ENCODE data around the gene SFMBT2. TPM values are rescaled to one million over a fixed set of nuclear protein-coding genes. Genes with fewer than 3 reads are reported as not detected.

Gene SFMBT2
- total RNA-seq, 1 donor from 2014 or later, result 0.20 TPM

DNA sequence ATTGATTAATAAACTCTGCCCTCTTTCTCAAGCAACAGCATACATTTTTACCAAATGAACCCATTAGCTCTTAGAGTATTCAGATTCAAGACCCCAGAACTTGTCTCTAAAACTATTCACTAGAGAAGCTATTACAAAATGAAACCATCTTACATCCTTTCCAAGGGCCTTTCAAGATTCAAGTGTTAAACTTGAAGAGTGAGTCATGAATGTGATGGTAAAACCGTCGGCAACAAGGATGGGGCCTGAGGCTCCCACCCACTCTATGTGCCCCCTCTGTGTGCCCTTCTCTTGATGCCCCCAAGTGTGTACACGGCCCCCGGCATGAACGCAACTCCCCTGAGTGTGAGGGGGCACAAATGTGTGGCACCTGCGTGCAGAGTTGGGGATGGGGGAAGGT is 46.4 kb downstream of the SFMBT2 start:
- DNase-seq (ENCODE audit: low read depth, low spot score), result no peak

DNA sequence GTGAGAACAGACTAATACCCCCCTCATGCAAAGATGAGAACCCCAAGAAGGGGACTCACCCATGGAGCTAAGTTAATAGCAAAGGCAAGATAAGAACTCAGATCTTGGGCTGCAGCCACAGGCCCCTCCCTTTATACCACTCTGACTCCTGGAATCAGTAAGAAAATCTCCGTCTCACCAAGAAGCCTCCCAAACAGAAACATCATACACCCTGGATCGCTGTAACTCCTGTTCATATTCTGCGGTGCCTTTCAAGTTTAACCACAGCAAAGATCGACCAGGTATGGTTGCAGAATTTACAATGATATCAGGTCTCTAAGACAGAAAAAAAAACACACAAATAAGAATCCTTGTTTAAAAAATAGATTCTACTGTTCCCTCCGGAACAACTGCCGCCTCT is 47.1 kb downstream of the SFMBT2 start:
- no peak for DNase-seq (ENCODE audit: low read depth, low spot score)

DNA sequence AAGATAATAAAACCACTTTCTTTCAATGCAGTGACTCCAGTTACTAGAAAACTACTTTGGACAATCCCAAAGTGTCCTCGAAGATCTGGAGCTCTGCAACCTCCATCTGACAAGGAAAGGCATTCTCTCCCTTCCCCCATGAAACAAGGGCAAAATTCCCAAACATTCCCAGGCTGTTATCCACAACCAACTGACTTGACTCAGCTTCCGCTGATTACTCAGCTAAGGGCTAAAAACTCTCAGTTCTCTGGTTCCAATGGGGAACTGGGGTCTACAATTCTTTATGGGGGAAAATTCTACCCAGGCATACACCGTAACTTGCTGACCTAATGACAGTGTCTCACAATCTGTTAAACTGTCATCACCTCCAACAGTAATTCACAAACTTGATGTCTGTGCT is 48.4 kb downstream of the SFMBT2 start:
- DNase-seq (ENCODE audit: low read depth, low spot score), result no peak

DNA sequence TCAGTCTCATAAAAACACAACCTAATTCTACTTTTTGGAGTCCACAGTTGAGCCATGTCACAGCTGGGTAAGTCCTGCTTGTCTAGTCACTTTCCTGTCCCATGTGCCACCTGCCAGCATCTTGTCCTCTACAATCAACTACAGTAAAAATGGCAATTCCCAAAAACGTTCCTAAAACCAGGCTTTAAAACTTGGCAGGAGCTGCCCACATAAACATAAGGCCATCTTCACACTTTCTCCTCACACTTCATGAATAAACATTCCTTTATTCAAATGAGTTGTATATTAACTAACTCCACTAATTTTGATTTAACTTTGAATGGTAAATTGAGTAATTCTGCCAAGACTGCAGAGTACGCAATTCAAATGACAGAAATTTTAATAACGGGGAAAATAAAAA is 49.5 kb downstream of the SFMBT2 start:
- DNase-seq (ENCODE audit: low read depth, low spot score), result no peak

DNA sequence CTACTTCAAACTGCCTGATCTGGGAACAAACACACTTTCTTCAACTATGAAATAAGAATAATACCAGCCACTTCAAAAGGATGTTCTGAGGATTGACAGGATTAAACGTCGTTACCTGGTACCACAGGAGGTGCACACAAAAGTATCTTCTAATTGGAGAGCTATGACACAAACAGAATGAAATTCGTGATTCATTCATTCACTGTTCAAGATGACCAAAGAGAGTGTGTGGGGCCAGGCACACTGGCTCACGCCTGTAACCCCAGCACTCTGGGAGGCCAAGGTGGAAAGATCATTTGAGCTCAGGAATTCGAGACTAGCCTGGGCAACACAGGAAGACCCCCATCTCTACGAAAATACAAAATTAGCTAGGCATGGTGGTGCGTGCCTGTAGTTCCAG is 50.9 kb downstream of the SFMBT2 start:
- no peak for DNase-seq (ENCODE audit: low read depth, low spot score)

DNA sequence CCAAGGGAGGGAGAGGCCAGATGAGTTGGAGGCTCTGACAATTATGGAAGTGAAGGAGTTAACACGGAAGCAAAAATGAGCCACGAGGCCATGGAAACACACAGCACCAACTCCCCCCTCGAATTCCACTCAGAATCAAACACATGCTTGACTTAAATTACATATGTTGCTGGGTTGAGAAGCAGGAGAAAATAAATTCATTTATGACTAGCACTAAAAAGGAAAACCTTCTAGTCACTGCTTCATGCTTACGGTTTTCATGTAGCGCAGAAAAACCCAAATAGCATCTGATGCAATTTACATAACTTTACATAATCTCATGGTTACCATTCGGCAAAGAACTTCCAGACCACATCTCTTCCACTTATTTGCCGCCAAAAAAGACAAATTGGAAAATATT is 51.5 kb downstream of the SFMBT2 start:
- DNase-seq (ENCODE audit: low read depth, low spot score), result no peak

DNA sequence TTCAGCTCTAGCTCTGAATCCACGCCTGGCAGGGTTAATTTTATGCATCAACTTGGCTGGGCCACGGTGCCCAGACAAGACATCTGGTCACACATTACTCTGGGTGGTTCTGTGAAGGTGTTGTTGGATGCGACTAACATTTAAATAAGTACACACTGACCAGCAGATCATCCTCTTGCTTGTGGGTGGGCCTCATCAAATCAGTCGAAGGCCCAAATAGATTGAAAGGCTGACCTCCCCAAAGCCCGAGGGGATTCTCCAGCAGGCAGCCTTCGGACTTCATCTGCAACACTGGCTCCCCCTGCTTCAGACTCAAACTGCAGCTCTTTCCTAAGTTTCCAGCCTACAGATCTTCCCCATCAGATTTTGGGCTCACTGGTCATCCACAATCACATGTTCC is 53.6 kb downstream of the SFMBT2 start:
- no peak for DNase-seq (ENCODE audit: low read depth, low spot score)

DNA sequence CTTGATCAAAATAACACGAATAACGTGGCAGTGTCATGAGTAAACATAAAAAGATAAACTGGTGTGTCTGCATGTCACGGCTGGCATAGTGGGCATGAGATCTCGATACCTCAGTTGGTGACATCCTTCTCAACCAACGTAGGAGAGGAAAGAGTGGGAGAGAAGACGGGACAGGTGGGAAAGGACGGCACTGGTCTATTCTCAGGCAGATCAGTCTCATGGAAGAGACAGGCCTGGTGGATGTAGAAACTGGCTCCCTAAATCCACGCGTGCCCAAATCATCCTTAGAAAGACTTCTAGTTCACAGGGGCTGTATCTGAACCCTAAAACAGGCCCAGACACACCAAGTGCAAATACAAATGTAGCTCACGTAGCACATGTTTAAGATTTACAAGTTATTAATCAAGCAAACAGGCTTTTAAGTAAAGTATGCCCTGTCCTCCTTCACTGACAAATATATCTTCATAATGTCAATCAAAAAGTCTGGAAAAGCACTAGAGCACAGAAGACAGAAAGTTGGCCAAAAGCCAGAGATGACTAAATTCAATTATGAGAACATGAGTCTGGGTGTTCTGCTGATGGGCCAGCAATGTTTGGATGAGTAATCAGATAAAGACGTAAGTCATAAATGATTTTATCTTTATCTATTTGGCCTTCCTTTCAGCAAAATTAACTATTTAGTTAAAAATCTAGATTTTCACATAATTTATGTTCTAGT is 56.3 kb downstream of the SFMBT2 start:
- DNase-seq (ENCODE audit: low read depth, low spot score), result no peak

DNA sequence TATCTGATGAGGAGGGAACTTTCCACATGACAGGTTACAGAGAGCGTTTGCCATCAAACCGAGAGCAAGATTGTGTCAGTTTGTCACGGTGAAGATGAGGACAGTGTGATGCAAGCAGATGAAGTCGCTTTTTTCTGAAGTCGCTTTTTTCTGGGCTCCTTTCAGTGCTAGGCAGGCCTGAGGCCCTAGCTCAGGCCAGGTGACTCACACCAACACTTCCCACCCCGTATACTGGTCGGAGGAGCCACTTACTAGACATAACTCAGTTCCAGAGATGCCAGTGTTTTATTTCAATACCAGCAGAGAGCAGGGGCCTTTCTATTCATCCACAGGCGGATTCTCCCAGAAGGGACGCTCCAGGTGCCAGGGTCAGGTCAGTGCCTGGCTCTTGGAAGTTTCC is 58.9 kb downstream of the SFMBT2 start:
- DNase-seq (ENCODE audit: low read depth, low spot score), result no peak

DNA sequence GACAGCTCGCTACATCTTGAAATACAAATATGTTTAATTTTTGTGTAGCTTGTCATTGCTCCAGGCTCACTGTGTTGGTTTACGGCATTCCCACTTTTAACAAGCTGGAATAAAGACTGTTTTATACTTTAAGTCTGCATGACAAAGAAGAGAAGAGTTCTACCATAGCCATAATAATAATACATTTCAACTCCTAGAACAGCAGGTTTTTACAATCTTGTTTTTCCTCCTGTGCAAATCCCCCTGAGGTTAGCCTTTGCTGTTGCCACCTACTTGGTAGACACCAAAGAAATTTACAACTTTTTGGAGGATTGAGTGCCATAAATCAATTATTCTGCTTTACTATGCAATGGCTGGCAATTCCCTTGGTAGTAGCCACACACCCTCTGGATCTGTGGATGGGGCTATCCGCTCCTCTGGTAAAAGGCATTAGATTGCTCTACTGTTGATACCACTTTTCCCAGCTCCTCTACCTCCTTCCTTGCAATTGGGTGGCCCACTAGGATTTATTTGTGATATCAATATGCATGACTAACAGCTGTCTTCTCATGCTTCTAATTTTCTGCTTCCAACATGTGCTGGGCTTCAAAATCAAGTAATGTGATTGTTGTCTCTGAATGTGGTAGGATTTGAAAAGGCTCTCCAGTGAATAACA is 60.2 kb downstream of the SFMBT2 start:
- DNase-seq (ENCODE audit: low read depth, low spot score), result no peak

DNA sequence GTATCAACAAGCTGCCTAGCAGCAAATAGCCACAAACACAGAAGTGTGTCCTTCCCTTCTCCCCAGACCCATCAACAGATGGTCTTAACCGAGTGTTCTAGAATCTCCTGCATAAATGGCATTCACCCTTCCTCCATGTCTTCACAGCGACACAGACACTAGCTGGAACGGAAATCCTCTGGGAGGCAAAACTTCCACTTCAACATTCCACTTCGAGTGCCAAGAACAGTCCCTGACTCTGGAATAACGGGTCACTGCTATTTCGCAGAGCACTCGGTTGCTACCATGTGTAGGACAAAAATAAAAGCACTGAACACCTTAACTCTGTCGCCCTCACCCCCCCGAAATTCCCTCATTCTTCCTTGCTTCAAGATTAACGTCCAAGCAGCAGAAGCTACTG is 65.1 kb downstream of the SFMBT2 start:
- no peak for DNase-seq (ENCODE audit: low read depth, low spot score)

DNA sequence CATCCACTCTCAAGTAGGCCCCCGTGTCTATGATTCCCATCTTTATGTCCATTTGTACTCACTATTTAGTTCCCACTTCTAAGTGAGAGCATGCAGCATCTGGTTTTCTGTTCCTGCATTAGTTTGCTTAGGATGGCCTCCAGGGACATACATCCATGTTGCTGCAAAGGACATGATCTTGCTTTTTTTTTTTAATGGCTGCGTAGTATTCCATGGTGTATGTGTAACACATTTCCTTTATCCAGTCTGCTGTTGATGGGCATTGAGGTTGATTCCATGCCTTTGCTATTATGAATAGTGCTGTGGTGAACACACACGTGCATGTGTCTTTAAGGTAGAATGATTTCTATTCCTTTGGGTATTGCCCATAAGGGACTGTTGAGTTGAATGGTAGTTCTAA is 67.8 kb downstream of the SFMBT2 start:
- DNase-seq (ENCODE audit: low read depth, low spot score), result no peak

DNA sequence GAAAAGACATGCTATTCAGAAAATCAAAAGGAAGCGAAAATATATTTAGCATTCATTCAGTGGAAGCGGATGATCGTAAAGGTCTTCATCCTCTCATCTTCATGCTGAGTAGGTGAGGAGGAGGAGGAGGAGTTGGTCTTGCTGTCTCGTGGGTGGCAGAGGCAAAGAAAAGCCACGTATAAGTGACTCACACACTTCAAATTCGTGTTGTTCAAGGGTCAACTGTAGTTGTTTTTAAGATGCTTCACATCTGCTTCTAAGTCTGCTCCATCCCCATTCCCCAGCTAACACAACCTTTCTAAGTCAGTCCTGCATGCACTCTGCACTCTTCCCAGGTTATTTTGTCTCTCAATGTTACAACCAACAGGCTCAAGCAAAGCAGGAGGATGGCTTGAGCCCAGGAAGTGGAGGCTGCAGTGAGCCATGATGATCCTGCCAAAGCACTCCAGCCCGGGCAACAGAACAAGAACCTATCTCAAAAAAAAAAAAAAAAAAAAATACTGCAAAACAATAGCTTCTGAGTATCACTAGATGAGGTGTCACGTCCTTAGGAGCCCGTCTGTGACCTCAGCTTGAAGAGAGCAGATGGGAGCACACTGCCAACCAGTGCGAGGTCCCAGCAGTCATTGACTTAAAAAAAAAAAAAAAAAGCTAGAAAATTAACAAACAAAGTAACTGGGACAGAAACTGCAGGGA is 70.5 kb downstream of the SFMBT2 start:
- DNase-seq (ENCODE audit: low read depth, low spot score), result no peak

DNA sequence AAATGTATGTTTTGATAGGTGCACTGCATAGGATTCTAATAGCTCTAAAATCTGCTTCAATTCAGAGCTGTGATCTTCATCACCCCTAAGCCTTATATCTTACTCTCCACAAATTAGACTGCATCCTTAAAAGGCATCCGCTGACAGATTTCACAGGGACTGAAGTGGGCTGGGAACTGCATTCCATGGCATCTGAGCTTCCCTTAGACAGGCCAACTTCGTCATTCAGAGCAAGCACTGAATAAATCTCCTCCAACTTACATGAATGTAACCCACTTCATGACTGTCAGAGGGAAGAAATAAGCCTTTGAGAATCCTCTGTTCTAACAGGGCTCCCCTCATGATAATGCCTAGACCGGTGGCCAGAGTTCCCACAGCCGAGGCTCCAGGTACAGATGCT is 71.3 kb downstream of the SFMBT2 start:
- DNase-seq (ENCODE audit: low read depth, low spot score), result no peak

DNA sequence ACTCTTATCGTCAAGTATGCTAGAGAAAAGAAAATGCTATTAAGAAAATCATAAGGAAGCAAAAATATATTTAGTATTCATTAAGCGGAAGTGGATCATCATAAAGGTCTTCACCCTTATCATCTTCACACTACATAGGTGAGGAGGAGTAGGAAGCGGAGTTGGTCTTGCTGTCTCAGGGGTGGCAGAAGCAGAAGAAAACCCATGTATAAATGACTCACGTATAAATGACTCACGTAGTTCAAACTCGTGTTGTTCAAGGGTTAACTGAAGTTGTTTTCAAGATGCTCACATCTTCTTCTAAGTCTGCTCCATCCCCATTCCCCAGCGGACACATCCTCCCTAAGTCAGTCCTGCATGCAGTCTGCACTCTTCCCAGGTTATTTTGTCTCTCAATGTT is 72.4 kb downstream of the SFMBT2 start:
- DNase-seq (ENCODE audit: low read depth, low spot score), result no peak

DNA sequence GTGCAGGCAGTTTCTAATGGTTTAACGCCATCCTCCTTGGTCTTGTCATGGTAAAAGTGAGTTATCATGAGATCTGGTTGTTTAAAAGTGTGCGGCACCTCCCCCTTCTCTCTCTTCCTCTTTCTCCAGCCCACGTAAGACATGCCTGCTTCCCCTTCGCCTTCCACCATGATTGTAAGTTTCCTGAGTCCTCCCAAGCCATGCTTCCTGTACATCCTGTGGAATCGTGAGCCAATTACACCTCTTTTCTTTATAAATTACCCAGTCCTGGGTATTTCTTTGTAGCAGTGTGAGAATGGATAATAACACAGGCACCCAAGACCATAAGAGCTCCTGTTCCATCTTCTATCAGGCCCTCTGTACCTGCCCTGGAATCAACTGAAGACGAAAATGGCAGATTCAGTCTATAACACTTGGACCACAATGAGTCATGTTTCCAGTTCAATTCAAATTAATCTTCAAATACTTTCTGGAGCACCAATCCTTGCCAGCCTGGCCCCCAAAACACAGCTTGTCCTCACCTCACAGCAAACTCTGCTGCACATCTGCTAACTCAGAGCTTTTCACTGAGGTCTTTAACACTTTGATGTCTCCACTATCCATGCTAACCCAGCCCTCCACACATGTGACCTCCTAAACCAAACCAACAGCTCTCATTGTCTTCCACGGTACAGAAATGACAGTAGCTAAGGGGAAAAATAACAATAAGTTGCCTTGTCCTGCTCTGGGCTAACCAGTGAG is 73.2 kb downstream of the SFMBT2 start:
- no peak for DNase-seq (ENCODE audit: low read depth, low spot score)

DNA sequence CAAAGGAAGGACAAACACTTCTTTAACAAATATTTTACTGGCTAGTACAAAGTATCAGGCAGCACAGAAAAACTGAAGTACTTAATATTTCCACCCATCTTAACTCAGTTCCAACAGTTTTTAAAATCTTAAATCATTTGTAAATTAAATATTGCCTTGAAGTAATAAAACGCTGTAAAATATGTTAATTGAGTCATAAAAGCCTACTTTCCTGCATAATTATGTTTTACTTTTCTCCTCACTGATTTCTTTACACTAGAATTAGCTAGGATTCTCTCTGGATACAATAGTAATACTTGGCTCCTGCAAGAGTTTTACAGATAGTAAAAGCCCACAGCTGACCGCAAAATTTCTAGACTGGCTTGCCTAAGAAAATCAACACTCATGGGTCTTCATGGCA is 74.9 kb downstream of the SFMBT2 start:
- no peak for DNase-seq (ENCODE audit: low read depth, low spot score)

DNA sequence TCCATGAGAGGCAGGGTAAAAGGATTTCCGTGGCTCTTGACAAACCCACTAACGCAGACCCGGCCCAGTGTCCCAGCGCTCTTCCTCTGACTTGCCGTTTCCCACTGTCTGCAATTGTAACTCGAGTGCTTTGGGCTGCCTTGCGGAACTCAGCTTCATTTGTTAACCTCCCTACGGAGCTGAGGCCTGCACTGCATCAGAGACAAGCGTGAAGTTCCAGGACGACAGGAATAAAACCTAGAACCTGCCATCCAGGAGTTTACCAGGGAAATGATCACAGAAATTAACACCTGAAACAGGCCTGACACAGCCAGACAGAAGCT is 76.2 kb downstream of the SFMBT2 start:
- no peak for DNase-seq (ENCODE audit: low read depth, low spot score)

DNA sequence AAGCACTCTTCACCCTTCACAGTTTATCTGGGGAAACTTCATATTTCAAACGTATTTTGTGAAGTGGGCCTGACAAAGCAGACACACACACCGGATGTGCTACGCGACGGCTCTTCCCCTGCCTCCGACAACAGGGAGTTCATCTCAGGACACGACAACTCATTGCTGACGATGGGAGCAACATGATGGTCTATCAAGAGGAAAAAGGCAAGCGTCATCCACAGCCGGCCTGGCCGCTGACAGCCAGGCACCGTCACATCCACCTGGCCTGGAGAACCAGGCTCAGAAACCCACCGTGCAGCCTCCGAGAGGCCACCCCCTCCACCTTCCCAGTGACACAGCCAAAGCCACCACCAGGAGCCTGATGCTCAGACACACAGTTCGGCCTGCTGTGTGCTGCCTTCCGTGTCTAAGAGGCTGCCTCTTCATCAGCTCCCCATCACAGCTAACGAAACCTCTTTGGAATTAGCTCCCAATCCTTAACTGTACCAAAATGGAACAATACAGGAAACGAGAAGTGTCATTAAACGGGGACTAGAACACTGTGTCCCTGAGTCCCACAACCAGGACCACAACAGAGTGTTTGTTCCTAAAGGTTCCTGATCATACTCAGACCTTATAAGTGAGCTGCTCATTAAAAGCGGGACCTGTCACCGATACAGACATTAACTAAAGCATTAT is 76.7 kb downstream of the SFMBT2 start:
- DNase-seq (ENCODE audit: low read depth, low spot score), result no peak

DNA sequence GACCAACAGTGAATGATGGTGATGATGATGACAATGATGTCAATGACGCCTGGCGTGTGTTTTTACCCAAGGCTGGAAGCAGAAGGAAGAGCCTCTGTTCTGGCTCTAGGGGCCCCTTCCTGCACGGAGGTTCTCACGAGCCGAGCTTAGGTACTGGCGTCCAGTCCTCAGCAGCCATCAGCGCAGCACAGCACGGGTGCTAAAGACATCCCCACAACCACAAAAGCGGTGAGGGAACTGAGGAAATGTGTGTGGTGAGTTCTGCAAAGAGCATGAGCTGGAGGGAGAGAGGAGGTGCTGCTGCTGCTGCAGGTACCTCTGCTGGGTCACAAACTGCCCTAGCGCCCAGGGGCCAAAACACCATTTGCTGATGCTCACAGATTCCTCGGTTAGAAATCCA is 81.6 kb downstream of the SFMBT2 start:
- no peak for DNase-seq (ENCODE audit: low read depth, low spot score)

DNA sequence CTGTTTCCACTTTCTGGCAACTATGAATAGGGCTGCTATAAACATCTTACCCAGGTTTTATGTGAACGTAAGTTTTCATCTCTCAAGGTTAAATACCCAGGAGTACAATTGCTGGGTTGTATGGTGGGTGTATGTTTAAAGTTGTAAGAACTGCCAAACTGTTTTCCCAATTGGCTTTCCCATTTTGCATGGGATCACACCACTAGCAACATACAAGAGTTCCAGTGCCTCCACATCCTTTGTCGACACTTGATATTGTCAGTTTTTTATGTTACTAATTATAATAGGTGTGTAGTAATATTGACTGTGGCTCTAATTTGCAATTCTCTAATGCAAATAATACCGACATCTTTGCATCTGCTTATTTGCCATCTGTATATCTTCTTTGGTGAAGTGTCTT is 82.9 kb downstream of the SFMBT2 start:
- no peak for DNase-seq (ENCODE audit: low read depth, low spot score)

DNA sequence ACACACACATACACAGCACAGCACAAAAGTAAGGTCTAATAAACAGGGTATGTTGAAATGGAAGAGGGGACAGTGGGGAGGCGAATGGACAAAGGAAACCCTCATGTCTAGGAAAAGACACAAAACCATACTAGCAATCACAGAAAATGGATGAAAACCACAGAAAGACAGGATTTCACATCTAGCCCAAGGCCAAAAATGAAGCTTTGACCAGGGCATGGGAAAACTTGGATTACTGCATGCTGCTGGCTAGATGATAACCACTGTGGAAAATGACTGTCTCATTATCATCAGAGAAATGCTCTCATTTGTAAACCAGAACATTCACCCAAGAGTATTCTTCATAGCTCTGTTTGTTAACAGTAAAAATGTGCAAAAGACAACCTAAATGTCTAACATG is 88.2 kb downstream of the SFMBT2 start:
- DNase-seq (ENCODE audit: low read depth, low spot score), result no peak
